ENCODE results near the gene GNA14. TPM values are rescaled to one million over a fixed set of nuclear protein-coding genes. Genes with fewer than 3 reads are reported as not detected.

GNA14 gene
- total and polyA plus RNA-seq, 2 experiments from 2014 or later: 3.9 to 10.5 TPM

DNA sequence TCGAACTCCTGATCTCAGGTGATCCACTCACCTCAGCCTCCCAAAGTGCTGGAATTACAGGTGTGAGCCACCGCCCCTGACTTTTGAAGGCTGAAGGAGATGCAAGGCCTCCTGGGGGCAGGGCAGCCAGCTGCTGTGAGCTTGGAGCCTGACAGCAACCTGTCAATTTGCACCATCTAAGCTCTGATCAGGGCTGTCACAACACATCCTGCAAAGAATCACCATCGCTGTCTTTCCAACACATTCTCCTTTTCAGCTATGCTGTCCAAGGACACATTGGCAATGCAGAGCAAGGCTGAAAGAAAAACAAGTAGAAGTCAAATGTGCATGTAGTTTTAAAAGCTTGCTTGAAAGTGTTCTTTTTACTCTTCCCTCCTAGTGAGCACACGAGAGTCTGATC, 54.6 kb downstream of the GNA14 start (continued):
- TF ChIP-seq, protein P1, sequence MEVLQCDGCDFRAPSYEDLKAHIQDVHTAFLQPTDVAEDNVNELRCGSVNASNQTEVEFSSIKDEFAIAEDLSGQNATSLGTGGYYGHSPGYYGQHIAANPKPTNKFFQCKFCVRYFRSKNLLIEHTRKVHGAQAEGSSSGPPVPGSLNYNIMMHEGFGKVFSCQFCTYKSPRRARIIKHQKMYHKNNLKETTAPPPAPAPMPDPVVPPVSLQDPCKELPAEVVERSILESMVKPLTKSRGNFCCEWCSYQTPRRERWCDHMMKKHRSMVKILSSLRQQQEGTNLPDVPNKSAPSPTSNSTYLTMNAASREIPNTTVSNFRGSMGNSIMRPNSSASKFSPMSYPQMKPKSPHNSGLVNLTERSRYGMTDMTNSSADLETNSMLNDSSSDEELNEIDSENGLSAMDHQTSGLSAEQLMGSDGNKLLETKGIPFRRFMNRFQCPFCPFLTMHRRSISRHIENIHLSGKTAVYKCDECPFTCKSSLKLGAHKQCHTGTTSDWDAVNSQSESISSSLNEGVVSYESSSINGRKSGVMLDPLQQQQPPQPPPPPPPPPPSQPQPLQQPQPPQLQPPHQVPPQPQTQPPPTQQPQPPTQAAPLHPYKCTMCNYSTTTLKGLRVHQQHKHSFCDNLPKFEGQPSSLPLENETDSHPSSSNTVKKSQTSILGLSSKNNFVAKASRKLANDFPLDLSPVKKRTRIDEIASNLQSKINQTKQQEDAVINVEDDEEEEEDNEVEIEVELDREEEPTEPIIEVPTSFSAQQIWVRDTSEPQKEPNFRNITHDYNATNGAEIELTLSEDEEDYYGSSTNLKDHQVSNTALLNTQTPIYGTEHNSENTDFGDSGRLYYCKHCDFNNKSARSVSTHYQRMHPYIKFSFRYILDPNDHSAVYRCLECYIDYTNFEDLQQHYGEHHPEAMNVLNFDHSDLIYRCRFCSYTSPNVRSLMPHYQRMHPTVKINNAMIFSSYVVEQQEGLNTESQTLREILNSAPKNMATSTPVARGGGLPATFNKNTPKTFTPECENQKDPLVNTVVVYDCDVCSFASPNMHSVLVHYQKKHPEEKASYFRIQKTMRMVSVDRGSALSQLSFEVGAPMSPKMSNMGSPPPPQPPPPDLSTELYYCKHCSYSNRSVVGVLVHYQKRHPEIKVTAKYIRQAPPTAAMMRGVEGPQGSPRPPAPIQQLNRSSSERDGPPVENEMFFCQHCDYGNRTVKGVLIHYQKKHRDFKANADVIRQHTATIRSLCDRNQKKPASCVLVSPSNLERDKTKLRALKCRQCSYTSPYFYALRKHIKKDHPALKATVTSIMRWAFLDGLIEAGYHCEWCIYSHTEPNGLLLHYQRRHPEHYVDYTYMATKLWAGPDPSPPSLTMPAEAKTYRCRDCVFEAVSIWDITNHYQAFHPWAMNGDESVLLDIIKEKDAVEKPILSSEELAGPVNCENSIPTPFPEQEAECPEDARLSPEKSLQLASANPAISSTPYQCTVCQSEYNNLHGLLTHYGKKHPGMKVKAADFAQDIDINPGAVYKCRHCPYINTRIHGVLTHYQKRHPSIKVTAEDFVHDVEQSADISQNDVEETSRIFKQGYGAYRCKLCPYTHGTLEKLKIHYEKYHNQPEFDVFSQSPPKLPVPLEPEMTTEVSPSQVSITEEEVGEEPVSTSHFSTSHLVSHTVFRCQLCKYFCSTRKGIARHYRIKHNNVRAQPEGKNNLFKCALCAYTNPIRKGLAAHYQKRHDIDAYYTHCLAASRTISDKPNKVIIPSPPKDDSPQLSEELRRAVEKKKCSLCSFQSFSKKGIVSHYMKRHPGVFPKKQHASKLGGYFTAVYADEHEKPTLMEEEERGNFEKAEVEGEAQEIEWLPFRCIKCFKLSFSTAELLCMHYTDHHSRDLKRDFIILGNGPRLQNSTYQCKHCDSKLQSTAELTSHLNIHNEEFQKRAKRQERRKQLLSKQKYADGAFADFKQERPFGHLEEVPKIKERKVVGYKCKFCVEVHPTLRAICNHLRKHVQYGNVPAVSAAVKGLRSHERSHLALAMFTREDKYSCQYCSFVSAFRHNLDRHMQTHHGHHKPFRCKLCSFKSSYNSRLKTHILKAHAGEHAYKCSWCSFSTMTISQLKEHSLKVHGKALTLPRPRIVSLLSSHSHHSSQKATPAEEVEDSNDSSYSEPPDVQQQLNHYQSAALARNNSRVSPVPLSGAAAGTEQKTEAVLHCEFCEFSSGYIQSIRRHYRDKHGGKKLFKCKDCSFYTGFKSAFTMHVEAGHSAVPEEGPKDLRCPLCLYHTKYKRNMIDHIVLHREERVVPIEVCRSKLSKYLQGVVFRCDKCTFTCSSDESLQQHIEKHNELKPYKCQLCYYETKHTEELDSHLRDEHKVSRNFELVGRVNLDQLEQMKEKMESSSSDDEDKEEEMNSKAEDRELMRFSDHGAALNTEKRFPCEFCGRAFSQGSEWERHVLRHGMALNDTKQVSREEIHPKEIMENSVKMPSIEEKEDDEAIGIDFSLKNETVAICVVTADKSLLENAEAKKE (CRISPR knock-in tag; IDR thresholded peaks at IDR 0.05): no peak
- TF ChIP-seq ZNF331 (CRISPR knock-in tag; IDR thresholded peaks at IDR 0.05; ENCODE audit: low read depth) (no peak), EZH2phosphoT487 (IDR thresholded peaks at IDR 0.05; ENCODE audit: unreplicated experiment) (no peak)

DNA sequence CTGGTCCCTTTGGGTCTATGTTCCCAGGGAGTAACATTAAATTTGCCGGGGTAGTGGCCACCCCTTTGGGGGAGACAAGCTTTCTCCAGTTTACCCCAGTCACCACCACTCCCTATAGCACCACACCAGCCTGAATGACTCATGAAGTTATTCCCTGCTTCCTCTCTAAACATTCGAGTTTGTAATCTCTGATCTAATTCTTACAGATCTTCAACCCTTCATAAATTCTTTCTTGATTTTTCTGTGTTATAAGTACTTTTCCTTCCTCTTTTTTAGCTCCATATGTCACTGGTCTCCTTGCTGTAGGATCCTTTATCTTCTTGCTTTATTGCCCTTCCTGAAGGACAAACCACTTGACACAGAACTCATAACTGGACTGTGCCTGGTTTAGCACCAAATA, 55.6 kb downstream of the GNA14 start:
- no peak overlapping the region for H3K4me3 ChIP-seq
- 0 out of 2 replicates have a peak, but pooled peaks cover 3% of the 10 kb centered on the region for H3F3A ChIP-seq (replicated peaks; ENCODE audit: low read depth)
- no peaks in the 10 kb centered on the region for H3K36me3 Mint-ChIP-seq (ENCODE audit: low read depth)
- ATAC-seq: no peak
- no peak for DNase-seq (ENCODE audit: low spot score)
- H3K36me3 ChIP-seq (ENCODE audit: insufficient read depth): no peaks in the 10 kb centered on the region
- H3K4me1 ChIP-seq (ENCODE audit: insufficient read depth): peaks cover 31% of the 10 kb centered on the region
- H2AFZ ChIP-seq: no peak overlapping the region
- no peaks in the 10 kb centered on the region for H4K20me1 ChIP-seq (replicated peaks; ENCODE audit: insufficient read depth)
- H3K4me1 Mint-ChIP-seq: peaks cover 45% of the 10 kb centered on the region
- H3K27ac Mint-ChIP-seq: no peak overlapping the region
- no peak overlapping the region for H3K27ac ChIP-seq (ENCODE audit: low read depth)
- H3K27me3 ChIP-seq (ENCODE audit: insufficient read depth): no peaks in the 10 kb centered on the region
- H3K27me3 Mint-ChIP-seq (ENCODE audit: insufficient read depth, low read depth, poor library complexity): peaks cover 4% of the 10 kb centered on the region
- H3K9me3 Mint-ChIP-seq: no peaks in the 10 kb centered on the region; the same call in 2 of the 3 replicates
- no peaks in the 10 kb centered on the region for H3K79me2 ChIP-seq (replicated peaks; ENCODE audit: insufficient read depth)
- no peaks in the 10 kb centered on the region for H3K9me2 ChIP-seq (ENCODE audit: insufficient read depth)
- H3K4me3 Mint-ChIP-seq: no peak overlapping the region
- no peak overlapping the region for H3K4me2 ChIP-seq
- TF ChIP-seq JUNB (IDR thresholded peaks at IDR 0.05; ENCODE audit: unreplicated experiment) (no peak), ZNF331 (CRISPR knock-in tag; IDR thresholded peaks at IDR 0.05; ENCODE audit: low read depth) (no peak), POLR2AphosphoS5 (IDR thresholded peaks at IDR 0.05; ENCODE audit: low read depth) (no peak), NANOG (IDR thresholded peaks at IDR 0.05; ENCODE audit: borderline replicate concordance) (no peak), STAT1 (IDR thresholded peaks at IDR 0.05; ENCODE audit: unreplicated experiment) (no peak), ZNF114 (CRISPR knock-in tag; IDR thresholded peaks at IDR 0.05) (no peak)
- TF ChIP-seq, protein P2, sequence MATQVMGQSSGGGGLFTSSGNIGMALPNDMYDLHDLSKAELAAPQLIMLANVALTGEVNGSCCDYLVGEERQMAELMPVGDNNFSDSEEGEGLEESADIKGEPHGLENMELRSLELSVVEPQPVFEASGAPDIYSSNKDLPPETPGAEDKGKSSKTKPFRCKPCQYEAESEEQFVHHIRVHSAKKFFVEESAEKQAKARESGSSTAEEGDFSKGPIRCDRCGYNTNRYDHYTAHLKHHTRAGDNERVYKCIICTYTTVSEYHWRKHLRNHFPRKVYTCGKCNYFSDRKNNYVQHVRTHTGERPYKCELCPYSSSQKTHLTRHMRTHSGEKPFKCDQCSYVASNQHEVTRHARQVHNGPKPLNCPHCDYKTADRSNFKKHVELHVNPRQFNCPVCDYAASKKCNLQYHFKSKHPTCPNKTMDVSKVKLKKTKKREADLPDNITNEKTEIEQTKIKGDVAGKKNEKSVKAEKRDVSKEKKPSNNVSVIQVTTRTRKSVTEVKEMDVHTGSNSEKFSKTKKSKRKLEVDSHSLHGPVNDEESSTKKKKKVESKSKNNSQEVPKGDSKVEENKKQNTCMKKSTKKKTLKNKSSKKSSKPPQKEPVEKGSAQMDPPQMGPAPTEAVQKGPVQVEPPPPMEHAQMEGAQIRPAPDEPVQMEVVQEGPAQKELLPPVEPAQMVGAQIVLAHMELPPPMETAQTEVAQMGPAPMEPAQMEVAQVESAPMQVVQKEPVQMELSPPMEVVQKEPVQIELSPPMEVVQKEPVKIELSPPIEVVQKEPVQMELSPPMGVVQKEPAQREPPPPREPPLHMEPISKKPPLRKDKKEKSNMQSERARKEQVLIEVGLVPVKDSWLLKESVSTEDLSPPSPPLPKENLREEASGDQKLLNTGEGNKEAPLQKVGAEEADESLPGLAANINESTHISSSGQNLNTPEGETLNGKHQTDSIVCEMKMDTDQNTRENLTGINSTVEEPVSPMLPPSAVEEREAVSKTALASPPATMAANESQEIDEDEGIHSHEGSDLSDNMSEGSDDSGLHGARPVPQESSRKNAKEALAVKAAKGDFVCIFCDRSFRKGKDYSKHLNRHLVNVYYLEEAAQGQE (IDR thresholded peaks at IDR 0.05; ENCODE audit: unreplicated experiment): no peak

Data from GM23338 (cell line).